ENCODE data around the gene CENPA.

CENPA gene

GRCh38 chr2:26763019-26763418, 22.8 kb upstream of the CENPA start:
- DNase-seq: no peak

- DNase-seq: peak; percentile 42 to 65
Measured at GRCh38 chr2:26764078-26764887, 21.6 kb upstream of the CENPA start, which contains the start of gene SLC35F6. TSS of gene SLC35F6 (plus strand) at chr2:26764284. CDS start at chr2:26764350, 66 bp downstream.

- DNase-seq: no peak
Measured at GRCh38 chr2:26764906-26765305, 20.9 kb upstream of the CENPA start.

- DNase-seq: no peak
Measured at GRCh38 chr2:26765475-26766200, 20.2 kb upstream of the CENPA start.

GRCh38 chr2:26767129-26767528, 18.7 kb upstream of the CENPA start:
- DNase-seq: no peak

- DNase-seq: no peak
Measured at GRCh38 chr2:26767894-26768487, 17.9 kb upstream of the CENPA start.

- no peak for DNase-seq
Measured at GRCh38 chr2:26768759-26769088, 17.1 kb upstream of the CENPA start.

DNA sequence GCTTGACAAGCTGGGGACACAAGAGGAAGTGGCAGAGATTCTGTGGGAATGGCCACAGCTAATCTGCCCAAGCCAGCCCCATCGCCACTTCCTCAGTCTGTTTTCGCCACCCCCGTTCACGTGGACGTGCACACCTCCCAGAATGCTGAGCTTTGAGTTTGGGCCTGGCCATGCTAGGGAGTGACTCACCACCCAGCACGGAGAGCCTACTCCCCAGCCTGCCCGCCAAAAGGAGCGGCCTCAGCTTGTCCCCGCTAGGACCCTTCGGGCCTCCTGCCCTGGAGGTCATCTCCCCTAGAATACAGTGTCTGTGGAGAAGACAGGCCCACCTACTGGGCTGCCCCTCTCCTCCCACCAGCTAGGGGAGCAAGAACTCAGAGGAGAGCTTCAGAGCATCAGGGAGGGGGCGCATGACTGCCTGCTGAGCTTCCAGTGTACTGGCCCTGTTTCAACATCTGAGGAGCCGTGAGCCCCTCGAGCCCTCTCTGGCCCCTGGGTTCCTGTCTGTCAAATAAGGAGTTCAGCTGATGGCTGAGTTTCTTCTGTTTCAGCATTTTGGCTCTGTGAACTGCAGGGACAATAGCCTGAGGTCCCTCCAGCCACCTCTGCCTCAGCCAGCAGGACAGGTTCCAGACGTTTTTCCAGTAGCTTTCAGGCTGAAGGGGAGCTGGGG, 16.6 kb upstream of the CENPA start:
- peak; percentile 55 to 88 for DNase-seq

- DNase-seq: no peak
Measured at GRCh38 chr2:26770986-26771586, 14.8 kb upstream of the CENPA start.

DNA sequence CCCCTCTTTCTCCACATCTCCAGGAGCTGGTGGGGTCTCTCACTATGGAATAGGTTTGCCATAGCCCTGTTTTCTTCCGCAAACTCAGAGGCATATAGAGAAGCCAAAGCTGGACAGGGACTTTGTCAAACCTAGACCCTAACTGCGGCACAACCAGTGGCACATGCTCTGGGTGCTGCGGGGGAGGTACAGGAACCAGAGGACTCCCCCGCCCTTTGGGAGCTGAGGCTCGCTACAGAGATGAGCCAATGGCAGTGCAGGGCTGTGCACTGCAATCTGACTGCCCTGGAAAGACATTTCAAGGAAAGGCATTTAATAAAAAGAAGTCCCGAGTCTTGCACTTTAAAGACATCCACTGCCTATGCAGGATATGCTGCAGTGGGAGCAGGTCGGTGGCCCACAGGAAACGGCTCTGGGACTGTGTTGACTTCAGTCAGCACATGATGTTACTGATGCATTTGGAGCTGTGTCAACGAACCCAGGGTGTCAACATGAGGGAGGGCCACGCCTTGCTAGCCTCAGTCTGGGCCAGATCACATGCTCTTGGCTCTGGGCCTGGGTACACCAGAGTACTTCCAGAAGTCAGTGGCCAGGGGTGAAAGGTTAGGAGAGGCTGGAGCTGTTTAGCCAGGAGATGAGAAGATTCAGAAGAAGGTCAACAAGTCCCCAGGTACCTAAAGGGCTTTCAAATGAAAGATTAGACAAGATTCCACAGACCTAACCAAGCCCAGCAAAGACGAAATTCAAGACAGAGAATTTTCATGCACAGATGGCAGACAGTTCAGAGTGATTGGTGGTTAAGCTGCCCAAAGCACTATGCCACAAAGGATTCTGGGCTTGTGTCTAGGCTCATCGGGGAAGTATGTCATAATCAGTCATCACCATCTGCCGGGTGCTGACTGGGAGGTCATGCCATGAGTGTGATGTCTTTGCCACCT, 13.5 kb upstream of the CENPA start:
- peak in 1 of 2 donors; percentile 21 for DNase-seq

GRCh38 chr2:26776195-26776800, 9.6 kb upstream of the CENPA start:
- DNase-seq: no peak

DNA sequence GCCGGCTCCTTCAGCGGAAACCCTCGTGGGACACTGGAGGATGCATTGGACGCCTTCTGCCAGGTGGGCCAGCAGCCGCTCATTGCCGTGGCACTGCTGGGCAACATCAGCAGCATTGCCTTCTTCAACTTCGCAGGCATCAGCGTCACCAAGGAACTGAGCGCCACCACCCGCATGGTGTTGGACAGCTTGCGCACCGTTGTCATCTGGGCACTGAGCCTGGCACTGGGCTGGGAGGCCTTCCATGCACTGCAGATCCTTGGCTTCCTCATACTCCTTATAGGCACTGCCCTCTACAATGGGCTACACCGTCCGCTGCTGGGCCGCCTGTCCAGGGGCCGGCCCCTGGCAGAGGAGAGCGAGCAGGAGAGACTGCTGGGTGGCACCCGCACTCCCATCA, 7.8 kb upstream of the CENPA start:
- no peak for DNase-seq

GRCh38 chr2:26778507-26778906, 7.3 kb upstream of the CENPA start:
- no peak for DNase-seq

- no peak for DNase-seq
Measured at GRCh38 chr2:26780203-26780760, 5.6 kb upstream of the CENPA start.

- no peak for DNase-seq
Measured at GRCh38 chr2:26782876-26783704, 2.8 kb upstream of the CENPA start.

- no peak for DNase-seq
Measured at GRCh38 chr2:26784570-26785234, 1.2 kb upstream of the CENPA start.

GRCh38 chr2:26786207-26787028, 562 bp downstream of the CENPA start:
- no peak for DNase-seq

- DNase-seq: no peak
Measured at GRCh38 chr2:26792720-26793119, 6.9 kb downstream of the CENPA start.

DNA sequence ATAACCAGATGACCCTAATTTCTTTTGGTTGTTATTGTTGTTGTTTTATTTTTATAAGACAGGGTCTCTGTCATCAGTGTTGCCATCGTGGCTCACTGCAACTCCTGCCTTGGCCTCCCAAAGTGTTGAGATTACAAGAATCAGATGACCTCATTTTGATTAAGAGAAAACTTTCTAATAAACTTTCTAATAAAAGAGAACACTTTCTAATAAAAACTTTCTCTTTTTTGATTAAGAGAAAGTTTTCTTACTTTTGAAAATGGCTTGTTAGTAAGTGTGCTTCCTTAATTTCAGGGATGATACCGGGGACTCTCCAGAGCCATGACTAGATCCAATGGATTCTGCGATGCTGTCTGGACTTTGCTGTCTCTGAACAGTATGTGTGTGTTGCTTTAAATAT, 7.7 kb downstream of the CENPA start:
- DNase-seq: no peak

All from bone marrow (tissue), 2 donors.